H1 (cell line): ENCODE measurements around the gene GALNT2. TPM values are rescaled to one million over a fixed set of nuclear protein-coding genes. Genes with fewer than 3 reads are reported as not detected.
A peak's percentile ranks its signal among the peaks of the same experiment; 100 is the strongest.

Experiments used
- CTCF ChIA-PET: fragments of 300-600 bp; sonication (Branson Sonifier 250); formaldehyde crosslinking; loops from one replicate; lab custom pipeline; 2021; ENCODE audit not compliant: partially characterized antibody; lab: Charles Lee
- POLR2A ChIA-PET: fragments of 300-600 bp; sonication (Branson Sonifier 250); formaldehyde crosslinking; loops from one replicate; lab custom pipeline; 2021; ENCODE audit warnings: inconsistent platforms; ENCODE audit not compliant: partially characterized antibody; lab: Charles Lee
- DNase-seq, 2 experiments: peaks; one replicate each; pipeline versions ENCODE4 v3.0.0 to v3.0.0-alpha.2; 2010 to 2022; ENCODE audit warnings: low spot score in 2 of 2, low read depth in 1 of 2, mixed read lengths in 1 of 2
- FAIRE-seq: peaks from 2 replicates; lab custom pipeline; 2011; peaks lifted over from hg19 to GRCh38; lab: Jason Lieb, UNC
- H2AFZ ChIP-seq: 2 replicates; pipeline ENCODE4 v1.8.1; 2012; ENCODE audit warnings: low read length, inconsistent platforms
- H2AK5ac ChIP-seq: 2 replicates; pipeline ENCODE4 v1.6.1; 2013; ENCODE audit warnings: low read depth, low read length
- H2BK120ac ChIP-seq: replicated peaks from 2 replicates; pipeline ENCODE3; 2013; ENCODE audit warnings: low read depth, low read length, inconsistent platforms
- H2BK12ac ChIP-seq: 2 replicates; pipeline ENCODE4 v1.6.1; 2013; ENCODE audit warnings: low read depth, low read length
- H2BK15ac ChIP-seq: 2 replicates; pipeline ENCODE4 v1.6.1; 2013; ENCODE audit warnings: low read length
- H2BK20ac ChIP-seq: 2 replicates; pipeline ENCODE4 v1.6.1; 2013; ENCODE audit warnings: low read length
- H2BK5ac ChIP-seq: 2 replicates; pipeline ENCODE4 v1.6.1; 2013; ENCODE audit warnings: low read depth, low read length
- H3K14ac ChIP-seq: 2 replicates; pipeline ENCODE4 v1.6.1; 2013; ENCODE audit warnings: inconsistent platforms; ENCODE audit not compliant: insufficient read length
- H3K18ac ChIP-seq: 2 replicates; pipeline ENCODE4 v1.6.1; 2013; ENCODE audit warnings: low read length; ENCODE audit errors: extremely low read depth
- H3K23ac ChIP-seq: 2 replicates; pipeline ENCODE4 v1.6.1; 2013; ENCODE audit warnings: inconsistent platforms; ENCODE audit not compliant: insufficient read length
- H3K23me2 ChIP-seq: 2 replicates; pipeline ENCODE4 v1.6.1; 2013; ENCODE audit warnings: low read depth, low read length
- H3K27ac ChIP-seq: 2 replicates; pipeline ENCODE4 v1.6.1; 2011; ENCODE audit warnings: low read depth, low read length, inconsistent platforms
- H3K27me3 ChIP-seq, 4 experiments: replicated peaks in 1 of 4; 1 replicate in 1 of 4; 2 replicates in 3 of 4; pipeline versions ENCODE4 v1.6.1 to v1.8.1; 2011 to 2013; ENCODE audit warnings: low read length in 3 of 4, mild to moderate bottlenecking in 3 of 4, inconsistent platforms in 2 of 4, mixed read lengths in 2 of 4, moderate library complexity in 1 of 4; ENCODE audit not compliant: control insufficient read depth in 3 of 4, insufficient read depth in 3 of 4; ENCODE audit errors: extremely low read depth in 1 of 4
- H3K36me3 ChIP-seq, 4 experiments: 2 replicates each; pipeline versions ENCODE4 v1.6.1 to v1.8.1; 2011 to 2013; ENCODE audit warnings: mild to moderate bottlenecking in 4 of 4, low read length in 3 of 4, moderate library complexity in 2 of 4, control low read depth in 1 of 4, inconsistent platforms in 1 of 4; ENCODE audit not compliant: insufficient read depth in 4 of 4, control insufficient read depth in 2 of 4
- H3K4ac ChIP-seq: replicated peaks from 2 replicates; pipeline ENCODE3; 2013; ENCODE audit warnings: low read length, low read depth, mixed read lengths, inconsistent platforms; ENCODE audit not compliant: insufficient read length
- H3K4me1 ChIP-seq, 4 experiments: replicated peaks in 1 of 4; 1 replicate in 1 of 4; 2 replicates in 3 of 4; pipeline versions ENCODE4 v1.6.1 to v1.8.1; 2011 to 2013; ENCODE audit warnings: low read length in 3 of 4, inconsistent platforms in 2 of 4, mixed read lengths in 1 of 4; ENCODE audit not compliant: insufficient read depth in 4 of 4, control insufficient read depth in 3 of 4
- H3K4me2 ChIP-seq, 2 experiments: 2 replicates each; pipeline versions ENCODE4 v1.6.1 to v1.8.1; 2011 to 2013; ENCODE audit warnings: low read depth in 2 of 2, low read length in 2 of 2, control low read depth in 1 of 2, inconsistent platforms in 1 of 2, mild to moderate bottlenecking in 1 of 2; ENCODE audit not compliant: insufficient read depth in 1 of 2
- H3K4me3 ChIP-seq, 4 experiments: fragments of 200-600, 300-600 bp in 1 of 4; sonication (generic), shearing (Covaris generic), sonication (Bioruptor Twin) in 1 of 4; 2 replicates each; pipeline versions ENCODE4 v1.5.1 to v1.8.1; 2011 to 2016; ENCODE audit warnings: low read length in 4 of 4, low read depth in 3 of 4, control low read depth in 2 of 4, inconsistent platforms in 2 of 4, mild to moderate bottlenecking in 2 of 4, mixed read lengths in 1 of 4, moderate library complexity in 1 of 4; ENCODE audit not compliant: insufficient read depth in 2 of 4; ENCODE audit errors: extremely low read depth in 1 of 4
- H3K56ac ChIP-seq: replicated peaks from 2 replicates; pipeline ENCODE3; 2013; ENCODE audit warnings: low read depth, mild to moderate bottlenecking, mixed read lengths, low read length, inconsistent platforms; ENCODE audit not compliant: insufficient read length
- H3K79me1 ChIP-seq: 2 replicates; pipeline ENCODE4 v1.6.1; 2013; ENCODE audit warnings: low read depth, low read length, control low read depth
- H3K79me2 ChIP-seq, 2 experiments: 2 replicates each; pipeline versions ENCODE4 v1.6.1 to v1.8.1; 2012 to 2013; ENCODE audit warnings: low read length in 2 of 2, mild to moderate bottlenecking in 2 of 2, inconsistent platforms in 1 of 2; ENCODE audit not compliant: insufficient read depth in 2 of 2, control insufficient read depth in 1 of 2
- H3K9ac ChIP-seq, 4 experiments: replicated peaks in 1 of 4; 1 replicate in 1 of 4; 2 replicates in 3 of 4; pipeline versions ENCODE4 v1.6.1 to v1.8.1; 2011 to 2013; ENCODE audit warnings: low read depth in 3 of 4, low read length in 3 of 4, control low read depth in 2 of 4, mild to moderate bottlenecking in 2 of 4, moderate library complexity in 2 of 4, inconsistent platforms in 1 of 4; ENCODE audit errors: extremely low read depth in 1 of 4
- H3K9me3 ChIP-seq, 2 experiments: 2 replicates each; pipeline versions ENCODE4 v1.6.1 to v1.8.1; 2012 to 2013; ENCODE audit warnings: mild to moderate bottlenecking in 2 of 2, moderate library complexity in 2 of 2, control low read depth in 1 of 2, inconsistent platforms in 1 of 2, low read depth in 1 of 2, low read length in 1 of 2, mixed read lengths in 1 of 2; ENCODE audit not compliant: insufficient read depth in 2 of 2
- H4K20me1 ChIP-seq, 2 experiments: replicated peaks in 1 of 2; 2 replicates each; pipeline versions ENCODE3 to v1.8.1; 2011 to 2013; ENCODE audit warnings: inconsistent platforms in 2 of 2, low read length in 2 of 2, mild to moderate bottlenecking in 1 of 2; ENCODE audit not compliant: insufficient read depth in 2 of 2, control insufficient read depth in 1 of 2
- H4K5ac ChIP-seq: 2 replicates; pipeline ENCODE4 v1.6.1; 2013; ENCODE audit warnings: low read length, low read depth, mixed read lengths, inconsistent platforms; ENCODE audit not compliant: insufficient read length
- H4K8ac ChIP-seq: 2 replicates; pipeline ENCODE4 v1.8.0; 2013; ENCODE audit warnings: mild to moderate bottlenecking, moderate library complexity, low read length, inconsistent platforms; ENCODE audit not compliant: insufficient read depth; ENCODE audit errors: extremely low read depth
- H4K91ac ChIP-seq: replicated peaks from 2 replicates; pipeline ENCODE3; 2013; ENCODE audit warnings: low read length, mixed read lengths, inconsistent platforms; ENCODE audit not compliant: insufficient read length
- SIN3A ChIP-seq, 2 experiments: IDR thresholded peaks in 1 of 2; conservative IDR thresholded peaks in 1 of 2; 2 replicates each; pipeline ENCODE4 v1.6.1; 2011 to 2012; ENCODE audit warnings: low read length in 2 of 2, improper control_type of control experiment in 1 of 2, low read depth in 1 of 2, mild to moderate bottlenecking in 1 of 2
- WGBS, 2 experiments: shearing (Covaris generic) in 1 of 2; methylation state at CpG; one replicate each; pipeline versions ENCODE4 v1.1.6 to v1.1.7; 2013 to 2015; ENCODE audit warnings: low lambda C conversion rate in 2 of 2, mixed read lengths in 2 of 2, inconsistent platforms in 1 of 2, low coverage in 1 of 2, missing lambda C conversion rate in 1 of 2; ENCODE audit not compliant: insufficient replicate concordance in 2 of 2, insufficient coverage in 1 of 2, insufficient read length in 1 of 2; ENCODE audit errors: extremely low coverage in 1 of 2, missing lambda C conversion rate in 1 of 2; 5-methylcytosine and 5-hydroxymethylcytosine counted together
- polyA plus RNA-seq, 7 experiments: library from polyadenylated mRNA; depleted of rRNA in 3 of 7; stranded (reverse) in 5 of 7; unstranded in 2 of 7; fragments of >200 nt in 5 of 7; fragments of 200-250 nt in 2 of 7; gene quantifications; 1 replicate in 5 of 7; 2 replicates in 1 of 7; 4 replicates in 1 of 7; pipeline versions ENCODE4 v1.2.1 to v1.2.3, GENCODE V29; 2011 to 2013; ENCODE audit warnings: missing spikeins in 2 of 7, mixed read lengths in 2 of 7
- total RNA-seq: library from RNA; stranded (reverse); fragmentation: NEBNext Ultra II Directional; extraction: Animal tissue kit (Norgen Biotek cat#: 25700); gene quantifications from 2 replicates; pipeline ENCODE4 v1.2.1, GENCODE V29; 2021

Gene GALNT2
- total and polyA plus RNA-seq, 2 of the 8 experiments (the other 6 are each of a cell fraction or from before 2014, with no cell fraction given): 34.5 to 75.3 TPM

- Histone ChIP-seq H3K27ac (peak overlapping the region; percentile 22; the same call in 1 of the 2 replicates), H3K79me1 (peaks cover 3% of the 10 kb centered on the region; the same call in 1 of the 2 replicates), H2BK120ac (no peak overlapping the region), H2AFZ (no peak overlapping the region), H2BK12ac (peak overlapping the region; percentile 19; the same call in 1 of the 2 replicates), H4K8ac (no peak overlapping the region), H3K4me3 (no peak overlapping the region), H2BK5ac (no peak overlapping the region), H2BK15ac (no peak overlapping the region), H2BK20ac (no peak overlapping the region), H3K4me1 (peaks cover 3 to 11% (median 7%) of the 10 kb centered on the region in 4 experiments), H3K23me2 (no peaks in the 10 kb centered on the region), H4K20me1 (peaks cover 0 to 7% of the 10 kb centered on the region in 2 experiments), H3K9me3 (no peaks in the 10 kb centered on the region), H3K9ac (no peak overlapping the region), H4K91ac (no peak overlapping the region), H3K18ac (no peak overlapping the region), H3K4ac (no peak overlapping the region), H3K36me3 (no peaks in the 10 kb centered on the region), H3K14ac (no peak overlapping the region), H3K79me2 (peaks cover 0 to 58% of the 10 kb centered on the region in 2 experiments; a peak in 2 of 4 replicates), H3K4me2 (no peak overlapping the region), H2AK5ac (no peak overlapping the region), H3K23ac (no peak overlapping the region), H3K56ac (no peak overlapping the region), H3K27me3 (no peaks in the 10 kb centered on the region), H4K5ac (no peak overlapping the region)
- no peak for FAIRE-seq
- ChIA-PET POLR2A (interaction anchor here (0.9 to 1.2 kb wide), 2 partner anchors 11 to 13 kb away, joined by 3 read pairs; no protein-coding TSS in a partner anchor), CTCF (interaction anchor here (0.7 to 6.4 kb wide), 3 partner anchors 10 to 29 kb away, joined by 3 to 44 read pairs (median 4); no protein-coding TSS in a partner anchor)
- 94% methylated on average over 11 of the region's 11 CpGs; no CpG with 5 or more reads in 1 of the 2 experiments for WGBS, 2 experiments
- no peak for DNase-seq
- TF ChIP-seq SIN3A (conservative IDR thresholded peaks at IDR 0.05 in 1 of 2, IDR thresholded peaks at IDR 0.05 in 1 of 2; ENCODE audit: low read depth in 1 of 2, low read length in 2 of 2): no peak
These were observed 64.4 kb downstream of the GALNT2 start for GRCh38 chr1:230131457-230131856.
